Skeletal muscle satellite cell (primary cell): ENCODE results near the gene EMC1.

Source experiments
- H3K27me3 ChIP-seq: 2 replicates; pipeline ENCODE4 v1.7.0; 2013; ENCODE audit warnings: low read length; ENCODE audit not compliant: control insufficient read depth, insufficient read depth
- H3K36me3 ChIP-seq: 2 replicates; pipeline ENCODE4 v1.7.0; 2013; ENCODE audit warnings: mild to moderate bottlenecking, control low read depth, low read length; ENCODE audit not compliant: insufficient read depth
- H3K4me1 ChIP-seq: 2 replicates; pipeline ENCODE4 v1.7.0; 2013; ENCODE audit warnings: low read length; ENCODE audit not compliant: control insufficient read depth, insufficient read depth
- H3K4me2 ChIP-seq: 2 replicates; pipeline ENCODE4 v1.7.0; 2013; ENCODE audit warnings: mild to moderate bottlenecking, low read length
- H3K4me3 ChIP-seq: 2 replicates; pipeline ENCODE4 v1.7.0; 2013; ENCODE audit warnings: low read length
- H3K9ac ChIP-seq: 2 replicates; pipeline ENCODE4 v1.7.0; 2013; ENCODE audit warnings: mild to moderate bottlenecking, low read depth, low read length, moderate library complexity
- H3K9me3 ChIP-seq: replicated peaks from 2 replicates; pipeline ENCODE4 v1.7.0; 2013; ENCODE audit warnings: mild to moderate bottlenecking, control low read depth, low read length

The EMC1 gene

GRCh38 chr1:19209439-19209989 lies 41.8 kb downstream of the EMC1 start:
- Histone ChIP-seq H3K4me2 (peak overlapping the region; percentile 92), H3K4me3 (peak overlapping the region; percentile 87), H3K4me1 (peaks cover 25% of the 10 kb centered on the region), H3K36me3 (peaks cover 8% of the 10 kb centered on the region), H3K9ac (peak overlapping the region; percentile 95), H3K9me3 (no peaks in the 10 kb centered on the region), H3K27me3 (no peaks in the 10 kb centered on the region)

GRCh38 chr1:19208710-19209438 lies 42.5 kb downstream of the EMC1 start:
- Histone ChIP-seq H3K9ac (peak overlapping the region; percentile 95), H3K4me3 (peak overlapping the region; percentile 87), H3K4me2 (peak overlapping the region; percentile 92), H3K36me3 (peaks cover 5% of the 10 kb centered on the region), H3K9me3 (no peaks in the 10 kb centered on the region), H3K27me3 (no peaks in the 10 kb centered on the region), H3K4me1 (peaks cover 31% of the 10 kb centered on the region)

GRCh38 chr1:19206947-19207346 lies 44.4 kb downstream of the EMC1 start:
- H3K4me1 ChIP-seq, result peaks cover 43% of the 10 kb centered on the region
- no peak overlapping the region for H3K9ac ChIP-seq
- H3K9me3 ChIP-seq, result no peaks in the 10 kb centered on the region
- H3K36me3 ChIP-seq, result no peaks in the 10 kb centered on the region
- H3K4me2 ChIP-seq, result no peak overlapping the region
- no peaks in the 10 kb centered on the region for H3K27me3 ChIP-seq
- no peak overlapping the region for H3K4me3 ChIP-seq

GRCh38 chr1:19205845-19206244 lies 45.5 kb downstream of the EMC1 start:
- H3K4me2 ChIP-seq, result no peak overlapping the region
- H3K9me3 ChIP-seq, result no peaks in the 10 kb centered on the region
- H3K4me3 ChIP-seq, result no peak overlapping the region
- H3K36me3 ChIP-seq, result peaks cover 9% of the 10 kb centered on the region
- H3K4me1 ChIP-seq, result peaks cover 36% of the 10 kb centered on the region
- no peak overlapping the region for H3K9ac ChIP-seq
- no peaks in the 10 kb centered on the region for H3K27me3 ChIP-seq

GRCh38 chr1:19205403-19205802 lies 45.9 kb downstream of the EMC1 start:
- Histone ChIP-seq H3K4me1 (peaks cover 36% of the 10 kb centered on the region), H3K4me3 (no peak overlapping the region), H3K4me2 (no peak overlapping the region), H3K36me3 (peaks cover 12% of the 10 kb centered on the region), H3K27me3 (no peaks in the 10 kb centered on the region), H3K9me3 (no peaks in the 10 kb centered on the region), H3K9ac (no peak overlapping the region)

- no peak overlapping the region for H3K4me3 ChIP-seq
- H3K36me3 ChIP-seq, result peaks cover 15% of the 10 kb centered on the region
- no peaks in the 10 kb centered on the region for H3K27me3 ChIP-seq
- H3K9me3 ChIP-seq, result no peaks in the 10 kb centered on the region
- H3K4me2 ChIP-seq, result peak overlapping the region; percentile 32
- no peak overlapping the region for H3K9ac ChIP-seq
- H3K4me1 ChIP-seq, result peaks cover 36% of the 10 kb centered on the region
Measured at GRCh38 chr1:19204446-19205266, 46.7 kb downstream of the EMC1 start.

- Histone ChIP-seq H3K4me1 (peaks cover 35% of the 10 kb centered on the region), H3K27me3 (no peaks in the 10 kb centered on the region), H3K9ac (no peak overlapping the region), H3K9me3 (no peaks in the 10 kb centered on the region), H3K36me3 (peaks cover 28% of the 10 kb centered on the region), H3K4me2 (peak overlapping the region; percentile 11), H3K4me3 (no peak overlapping the region)
Measured at GRCh38 chr1:19203440-19203839, 47.9 kb downstream of the EMC1 start.

GRCh38 chr1:19202396-19202795 lies 48.9 kb downstream of the EMC1 start:
- H3K9me3 ChIP-seq, result no peaks in the 10 kb centered on the region
- no peak overlapping the region for H3K4me2 ChIP-seq
- H3K4me3 ChIP-seq, result no peak overlapping the region
- H3K9ac ChIP-seq, result no peak overlapping the region
- peaks cover 29% of the 10 kb centered on the region for H3K4me1 ChIP-seq
- no peaks in the 10 kb centered on the region for H3K27me3 ChIP-seq
- peaks cover 38% of the 10 kb centered on the region for H3K36me3 ChIP-seq

- Histone ChIP-seq H3K4me2 (no peak overlapping the region), H3K36me3 (peaks cover 60% of the 10 kb centered on the region), H3K4me3 (no peak overlapping the region), H3K4me1 (peaks cover 24% of the 10 kb centered on the region), H3K27me3 (no peaks in the 10 kb centered on the region), H3K9ac (no peak overlapping the region), H3K9me3 (no peaks in the 10 kb centered on the region)
Measured at GRCh38 chr1:19199969-19200604, 51.2 kb downstream of the EMC1 start.

GRCh38 chr1:19199329-19199968 lies 51.9 kb downstream of the EMC1 start:
- H3K9me3 ChIP-seq, result no peaks in the 10 kb centered on the region
- no peak overlapping the region for H3K9ac ChIP-seq
- H3K27me3 ChIP-seq, result no peaks in the 10 kb centered on the region
- H3K4me1 ChIP-seq, result peaks cover 18% of the 10 kb centered on the region
- no peak overlapping the region for H3K4me3 ChIP-seq
- H3K4me2 ChIP-seq, result no peak overlapping the region
- peaks cover 60% of the 10 kb centered on the region for H3K36me3 ChIP-seq

GRCh38 chr1:19198820-19199219 lies 52.5 kb downstream of the EMC1 start:
- Histone ChIP-seq H3K9ac (no peak overlapping the region), H3K36me3 (peaks cover 64% of the 10 kb centered on the region), H3K4me2 (no peak overlapping the region), H3K4me1 (peaks cover 11% of the 10 kb centered on the region), H3K9me3 (no peaks in the 10 kb centered on the region), H3K27me3 (no peaks in the 10 kb centered on the region), H3K4me3 (no peak overlapping the region)
